Ovary (tissue), 9 donors: ENCODE data around the gene DCP1B. TPM values are rescaled to one million over a fixed set of nuclear protein-coding genes. Genes with fewer than 3 reads are reported as not detected.
A peak's percentile ranks its signal among the peaks of the same experiment; 100 is the strongest.

Experiments
- DNase-seq, 5 donors: peaks; one replicate each; pipeline ENCODE4 v3.0.0-alpha.2; 2019 to 2020
- H3K27ac ChIP-seq, 2 donors: fragments of 200-600 bp; one replicate each; pipeline versions ENCODE4 v1.5.1 to v1.8.0; 2019 to 2022
- H3K27me3 ChIP-seq: fragments of 200-600 bp; one replicate; pipeline ENCODE4 v1.8.0; 2022
- H3K36me3 ChIP-seq: fragments of 200-600 bp; sonication (generic); one replicate; pipeline ENCODE4 v1.5.1; 2019
- H3K4me1 ChIP-seq: one replicate; pipeline ENCODE4 v1.8.1; 2013; ENCODE audit warnings: mild to moderate bottlenecking, moderate library complexity; ENCODE audit not compliant: insufficient read depth
- H3K4me3 ChIP-seq: fragments of 200-600 bp; sonication (generic); one replicate; pipeline ENCODE4 v1.5.1; 2017
- H3K9me3 ChIP-seq, 2 donors: fragments of 200-600 bp in 1 of 2; sonication (generic) in 1 of 2; one replicate each; pipeline versions ENCODE4 v1.5.1 to v1.8.1; 2013 to 2019; ENCODE audit warnings: mild to moderate bottlenecking in 1 of 2, moderate library complexity in 1 of 2
- CTCF ChIP-seq, 3 donors: fragments of 450-650 bp in 2 of 3; fragments of 200-600 bp in 1 of 3; IDR thresholded peaks; one replicate each; pipeline versions ENCODE4 v1.5.1 to v1.8.0; 2016 to 2022; ENCODE audit warnings: antibody characterized with exemption in 3 of 3, mild to moderate bottlenecking in 1 of 3
- EP300 ChIP-seq: sonication (generic); formaldehyde crosslinking; IDR thresholded peaks from one replicate; pipeline ENCODE4 v1.6.1; 2017; ENCODE audit warnings: antibody characterized with exemption
- POLR2A ChIP-seq: fragments of 450-650 bp; IDR thresholded peaks from one replicate; pipeline ENCODE4 v1.6.1; 2017; ENCODE audit warnings: antibody characterized with exemption, mild to moderate bottlenecking, moderate library complexity
- WGBS, 3 donors: extraction: QIAGEN DNeasy Blood & Tissue Kit in 1 of 3; methylation state at CpG; one replicate each; pipeline versions ENCODE4 v1.1.5 to v1.1.7; 2013 to 2017; 5-methylcytosine and 5-hydroxymethylcytosine counted together
- intact Hi-C, 4 donors: fragments of 100-400 bp; cut with DNase I; formaldehyde crosslinking; loops; one replicate each; pipeline versions ENCODE4 v1.11.0 to v1.15.1; 2022 to 2023
- polyA plus RNA-seq, 2 donors: library from polyadenylated mRNA; stranded (reverse); fragments of 200-250 nt in 1 of 2; fragments of 350-450 nt in 1 of 2; fragmentation: Illumina TruSeq in 1 of 2; extraction: RNeasy Lipid Tissue Mini Kit (QIAGEN cat#74804) in 1 of 2; gene quantifications; one replicate each; pipeline ENCODE4 v1.2.3, GENCODE V29; 2013 to 2014
- total RNA-seq, 7 donors: library from RNA; depleted of rRNA in 2 of 7; stranded (reverse); fragments of >200 nt in 2 of 7; fragmentation: NEBNext Ultra II Directional in 3 of 7; extraction: Animal tissue kit (Norgen Biotek cat#: 25700) in 3 of 7; gene quantifications; one replicate each; pipeline versions ENCODE4 v1.1.0 to v1.2.4, GENCODE V29; 2016 to 2023
- donor health status: DM: no; HTN: no; CAD: no; lungs with moderate emphysema.
- donor health status: DM: no; HTN: no; CAD: no.
- donor health status: Bipolar disorder and iron deficiency.
- donor health status: DM: yes; HTN: yes; CAD: no.
- donor health status: DM: no; HTN: no; CAD: no.
- donor health status: DM: yes; HTN: yes; CAD: no.

The DCP1B gene
- total and polyA plus RNA-seq, 9 donors = 13.5 to 22.9 (median 17.2) TPM

- WGBS, 3 donors = 71 to 83% (median 78%) methylated on average over 7 of the region's 7 CpGs
- Histone ChIP-seq H3K27me3 (no peaks in the 10 kb centered on the region), H3K4me3 (no peak overlapping the region), H3K36me3 (no peaks in the 10 kb centered on the region), H3K27ac (no peak overlapping the region), H3K4me1 (no peaks in the 10 kb centered on the region), H3K9me3 (no peaks in the 10 kb centered on the region)
- intact Hi-C loops = loop anchor here in 1 of 4 donors (10.0 kb wide), 1 partner anchor 100 kb away; the partner anchor contains the start of gene LRTM2
- DNase-seq = peak in 1 of 5 donors; percentile 4
- TF ChIP-seq POLR2A (no peak), CTCF (IDR thresholded peaks at IDR 0.05) (no peak), EP300 (no peak)
Observed at GRCh38 chr12:1924996-1925683, 79.1 kb downstream of the DCP1B start.

DNA sequence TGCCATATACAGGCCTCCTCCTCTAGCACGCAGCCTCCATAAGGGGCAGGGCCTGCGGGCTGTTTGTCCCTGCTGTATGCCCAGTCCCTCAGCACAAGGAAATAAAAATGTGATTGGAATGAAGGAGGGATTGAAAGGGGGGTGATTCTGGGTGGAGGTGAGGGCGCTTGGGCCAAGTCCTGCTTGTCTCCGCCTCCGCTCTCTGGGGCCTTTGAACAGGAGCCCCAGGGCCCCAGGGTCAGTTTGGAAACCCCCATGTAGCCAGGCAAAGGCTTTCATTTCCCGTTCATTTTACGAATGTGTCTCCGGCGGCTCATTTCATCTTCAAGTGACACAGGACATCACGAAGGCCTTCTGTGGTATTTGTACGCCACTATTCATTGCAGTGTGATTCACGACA lies 81.3 kb downstream of the DCP1B start:
- 90 to 97% (median 93%) methylated on average over 12 of the region's 12 CpGs for WGBS, 3 donors
- Histone ChIP-seq H3K27ac (no peak overlapping the region), H3K4me3 (no peak overlapping the region), H3K27me3 (no peaks in the 10 kb centered on the region), H3K36me3 (no peaks in the 10 kb centered on the region), H3K4me1 (no peaks in the 10 kb centered on the region), H3K9me3 (no peaks in the 10 kb centered on the region)
- no peak for TF ChIP-seq EP300
- TF ChIP-seq POLR2A = no peak
- no peak for TF ChIP-seq CTCF (IDR thresholded peaks at IDR 0.05)
- DNase-seq = no peak
- intact Hi-C loops = loop anchor here in 1 of 4 donors (10.0 kb wide), 1 partner anchor 98 kb away; the partner anchor contains the start of gene LRTM2

DNA sequence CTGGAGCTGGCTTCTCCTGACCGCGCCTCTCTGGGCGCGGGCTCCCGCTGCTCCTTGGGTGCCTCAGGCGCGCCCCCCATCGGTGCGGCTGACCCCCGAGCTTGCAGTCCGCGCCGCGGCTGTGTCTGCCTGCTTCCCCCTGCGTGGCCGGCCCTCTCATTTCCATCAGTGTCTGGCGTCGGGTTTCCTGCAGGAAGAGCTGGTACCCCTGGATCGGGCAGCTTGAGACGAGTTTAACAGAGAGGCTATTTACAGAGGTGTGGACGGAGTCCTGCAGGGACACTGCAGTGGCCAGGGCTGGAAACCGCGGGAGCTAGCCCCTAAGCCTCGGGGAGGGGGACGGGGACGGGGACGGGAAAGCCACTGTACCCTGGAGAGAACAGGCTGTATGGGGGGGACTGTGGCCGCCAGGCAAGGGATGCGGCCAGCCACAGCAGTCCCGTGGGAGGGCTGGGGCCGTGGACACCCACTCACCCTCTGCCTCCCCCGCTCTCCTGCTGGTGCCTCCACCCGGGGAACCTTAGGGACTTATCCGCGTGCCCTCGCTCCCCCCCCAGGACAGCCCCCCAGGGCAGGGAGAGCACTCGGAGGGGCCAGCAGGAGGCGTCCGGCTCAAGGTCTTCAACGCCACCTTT lies 82.1 kb downstream of the DCP1B start:
- Histone ChIP-seq H3K27ac (no peak overlapping the region), H3K27me3 (no peaks in the 10 kb centered on the region), H3K4me1 (peaks cover 2% of the 10 kb centered on the region), H3K4me3 (no peak overlapping the region), H3K9me3 (no peaks in the 10 kb centered on the region), H3K36me3 (no peaks in the 10 kb centered on the region)
- DNase-seq = peak in 1 of 5 donors; percentile 4
- TF ChIP-seq EP300 (no peak), CTCF (IDR thresholded peaks at IDR 0.05) (no peak), POLR2A (no peak)
- WGBS, 3 donors = 59 to 75% (median 66%) methylated on average over 40 of the region's 40 CpGs
- intact Hi-C loops = loop anchor here in 1 of 4 donors (10.0 kb wide), 1 partner anchor 97 kb away; the partner anchor contains the start of gene LRTM2

GRCh38 chr12:1920971-1921370 lies 83.3 kb downstream of the DCP1B start:
- TF ChIP-seq POLR2A (no peak), EP300 (no peak), CTCF (IDR thresholded peaks at IDR 0.05) (no peak)
- intact Hi-C loops = loop anchor here in 1 of 4 donors (10.0 kb wide), 1 partner anchor 96 kb away; the partner anchor contains the start of gene LRTM2
- DNase-seq = no peak
- no peak overlapping the region for H3K4me3 ChIP-seq
- H3K27ac ChIP-seq = no peak overlapping the region
- no peaks in the 10 kb centered on the region for H3K27me3 ChIP-seq
- no peaks in the 10 kb centered on the region for H3K9me3 ChIP-seq
- H3K36me3 ChIP-seq = no peaks in the 10 kb centered on the region
- H3K4me1 ChIP-seq = peaks cover 5% of the 10 kb centered on the region
- WGBS, 3 donors = 75 to 91% (median 75%) methylated on average over 17 of the region's 17 CpGs
